ENCODE results near the gene TMEM123.

DNA sequence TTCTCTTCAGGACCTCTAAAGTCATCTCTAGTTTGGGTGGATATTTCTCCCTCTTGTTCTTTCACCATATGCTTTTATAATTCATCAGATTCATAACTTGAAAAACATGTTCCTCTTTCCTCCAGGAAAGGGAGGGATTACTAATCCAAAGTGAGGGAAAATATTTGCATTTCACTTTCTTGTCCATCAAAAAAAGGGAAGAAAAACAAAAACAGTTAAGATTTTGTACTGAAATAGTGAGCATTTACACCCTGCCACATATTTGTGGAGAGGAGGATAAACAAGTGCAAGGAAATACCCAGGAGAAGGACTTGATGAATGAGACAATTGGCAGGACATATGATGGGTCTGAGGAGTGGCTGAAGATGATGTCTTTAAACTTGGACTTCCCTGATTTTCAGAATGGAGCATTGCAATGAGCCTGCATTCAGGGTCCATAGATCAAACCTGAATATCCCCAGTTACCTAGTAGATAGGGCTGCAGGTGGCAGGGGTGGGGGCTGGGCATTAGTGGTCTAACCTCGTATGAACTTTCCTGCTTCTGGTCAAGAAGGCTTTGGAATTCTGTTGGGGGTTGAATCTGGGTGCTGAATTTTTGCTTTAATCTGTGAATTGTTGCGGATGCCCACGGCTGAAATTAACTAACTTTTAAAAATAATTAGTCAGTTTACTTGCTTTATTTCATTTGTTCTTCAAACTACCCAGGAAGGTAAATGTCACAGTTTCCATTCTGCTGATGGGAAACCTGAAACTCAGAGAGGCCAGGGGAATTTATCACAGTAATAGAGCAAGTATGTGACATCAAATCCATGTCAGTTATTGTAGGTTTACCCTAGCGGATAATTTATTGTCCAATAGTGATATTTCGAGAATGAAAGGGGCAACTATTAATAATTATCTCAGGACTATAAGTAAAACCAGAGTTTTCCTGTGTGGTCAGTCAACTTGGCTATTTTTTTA is 36.9 kb upstream of the TMEM123 start:
- TF ChIP-seq, protein P1, sequence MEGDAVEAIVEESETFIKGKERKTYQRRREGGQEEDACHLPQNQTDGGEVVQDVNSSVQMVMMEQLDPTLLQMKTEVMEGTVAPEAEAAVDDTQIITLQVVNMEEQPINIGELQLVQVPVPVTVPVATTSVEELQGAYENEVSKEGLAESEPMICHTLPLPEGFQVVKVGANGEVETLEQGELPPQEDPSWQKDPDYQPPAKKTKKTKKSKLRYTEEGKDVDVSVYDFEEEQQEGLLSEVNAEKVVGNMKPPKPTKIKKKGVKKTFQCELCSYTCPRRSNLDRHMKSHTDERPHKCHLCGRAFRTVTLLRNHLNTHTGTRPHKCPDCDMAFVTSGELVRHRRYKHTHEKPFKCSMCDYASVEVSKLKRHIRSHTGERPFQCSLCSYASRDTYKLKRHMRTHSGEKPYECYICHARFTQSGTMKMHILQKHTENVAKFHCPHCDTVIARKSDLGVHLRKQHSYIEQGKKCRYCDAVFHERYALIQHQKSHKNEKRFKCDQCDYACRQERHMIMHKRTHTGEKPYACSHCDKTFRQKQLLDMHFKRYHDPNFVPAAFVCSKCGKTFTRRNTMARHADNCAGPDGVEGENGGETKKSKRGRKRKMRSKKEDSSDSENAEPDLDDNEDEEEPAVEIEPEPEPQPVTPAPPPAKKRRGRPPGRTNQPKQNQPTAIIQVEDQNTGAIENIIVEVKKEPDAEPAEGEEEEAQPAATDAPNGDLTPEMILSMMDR (IDR thresholded peaks at IDR 0.05; ENCODE audit: extremely low read depth in 1 of 2, insufficient read depth in 1 of 2, low read depth in 1 of 2, low read length in 2 of 2), result no peak
- TF ChIP-seq GATA2 (IDR thresholded peaks at IDR 0.05; ENCODE audit: insufficient read depth, insufficient read length, low read depth, low read length) (no peak), EZH2 (IDR thresholded peaks at IDR 0.05; ENCODE audit: borderline replicate concordance, low read depth, low read length, severe bottlenecking) (no peak)
- TF ChIP-seq, protein P2, sequence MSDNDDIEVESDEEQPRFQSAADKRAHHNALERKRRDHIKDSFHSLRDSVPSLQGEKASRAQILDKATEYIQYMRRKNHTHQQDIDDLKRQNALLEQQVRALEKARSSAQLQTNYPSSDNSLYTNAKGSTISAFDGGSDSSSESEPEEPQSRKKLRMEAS (IDR thresholded peaks at IDR 0.05; ENCODE audit: insufficient read depth, insufficient read length), result no peak
